WERI-Rb-1 (cell line): ENCODE data around the gene DRG2.

Experiments used
- DNase-seq: peaks from one replicate; pipeline ENCODE4 v3.0.0-alpha.2; 2020
- H3K27ac ChIP-seq: fragments of 250-450 bp; sonication (Bioruptor Pico); 2 replicates; pipeline ENCODE4 v1.5.1; 2020; ENCODE audit warnings: mild to moderate bottlenecking, moderate library complexity
- H3K27me3 ChIP-seq: fragments of 250-450 bp; sonication (Bioruptor Pico); 2 replicates; pipeline ENCODE4 v1.5.1; 2021; ENCODE audit warnings: mild to moderate bottlenecking, low read depth, moderate library complexity; ENCODE audit not compliant: insufficient read depth, severe bottlenecking
- H3K36me3 ChIP-seq: fragments of 250-450 bp; sonication (Bioruptor Pico); 2 replicates; pipeline ENCODE4 v1.5.1; 2020; ENCODE audit warnings: mild to moderate bottlenecking, moderate library complexity
- H3K4me3 ChIP-seq: 2 replicates; pipeline ENCODE4 v1.5.1; 2011; ENCODE audit warnings: low read depth, mild to moderate bottlenecking, control low read depth, low read length
- H3K9me3 ChIP-seq: fragments of 250-450 bp; sonication (Bioruptor Pico); 2 replicates; pipeline ENCODE4 v1.5.1; 2021; ENCODE audit warnings: mild to moderate bottlenecking, moderate library complexity; ENCODE audit not compliant: severe bottlenecking
- TF ChIP-seq, protein P1 (sequence below): IDR thresholded peaks from 2 replicates; pipeline ENCODE4 v1.5.1; 2011; ENCODE audit warnings: low read depth, mild to moderate bottlenecking, control low read depth, inconsistent platforms, low read length

Gene DRG2, protein sequence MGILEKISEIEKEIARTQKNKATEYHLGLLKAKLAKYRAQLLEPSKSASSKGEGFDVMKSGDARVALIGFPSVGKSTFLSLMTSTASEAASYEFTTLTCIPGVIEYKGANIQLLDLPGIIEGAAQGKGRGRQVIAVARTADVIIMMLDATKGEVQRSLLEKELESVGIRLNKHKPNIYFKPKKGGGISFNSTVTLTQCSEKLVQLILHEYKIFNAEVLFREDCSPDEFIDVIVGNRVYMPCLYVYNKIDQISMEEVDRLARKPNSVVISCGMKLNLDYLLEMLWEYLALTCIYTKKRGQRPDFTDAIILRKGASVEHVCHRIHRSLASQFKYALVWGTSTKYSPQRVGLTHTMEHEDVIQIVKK

DNA sequence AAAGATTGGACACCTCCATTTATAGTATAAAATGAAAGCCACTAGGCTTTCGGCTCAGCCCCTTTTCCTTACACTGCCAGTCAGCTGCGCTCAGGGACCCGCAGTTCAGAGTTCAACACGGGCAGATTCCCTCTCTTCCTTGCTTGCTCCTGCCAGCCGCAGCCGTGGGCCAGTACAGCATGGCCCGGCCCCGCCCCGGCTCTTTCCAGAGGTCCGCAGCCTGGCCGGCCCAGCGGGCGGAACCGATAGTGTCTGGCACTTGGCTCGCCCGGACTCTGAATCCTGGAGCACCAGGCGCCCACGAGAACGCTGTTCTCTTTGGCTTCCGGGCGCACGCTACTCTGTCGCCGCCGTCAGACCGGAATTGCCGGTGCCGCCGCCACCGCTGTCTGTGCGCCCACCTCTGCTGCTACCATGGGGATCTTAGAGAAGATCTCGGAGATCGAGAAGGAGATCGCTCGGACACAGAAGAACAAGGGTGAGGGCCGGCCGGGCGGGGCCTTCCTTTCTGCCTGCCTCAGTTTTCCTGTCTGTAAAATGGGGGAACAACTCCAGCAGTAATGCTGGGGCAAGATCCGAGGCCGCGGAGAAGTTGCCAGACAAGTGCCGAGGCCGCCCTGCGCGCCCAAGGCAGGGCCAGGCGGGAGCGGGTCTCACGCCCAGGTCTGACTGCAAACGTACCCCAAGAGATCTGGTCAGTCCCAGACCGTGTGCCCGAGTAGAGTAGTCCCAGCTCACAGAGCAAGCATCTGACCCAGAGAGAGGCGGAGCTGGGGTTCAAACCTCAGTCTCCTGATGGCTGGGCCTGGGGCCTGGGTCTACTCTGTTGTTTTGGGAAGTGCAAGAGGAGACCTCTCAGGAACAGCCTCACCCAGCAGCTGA is at the start of gene DRG2:
TSS of gene DRG2 (plus strand) at position 339 of the 882 bp plus-strand sequence. CDS start at position 415, 76 bp downstream.
- Histone ChIP-seq H3K9me3 (no peaks in the 10 kb centered on the region), H3K36me3 (no peaks in the 10 kb centered on the region; the same call in 1 of the 2 replicates), H3K4me3 (peak within 1 kb of the TSS; percentile 57), H3K27ac (peak within 1 kb of the TSS; percentile 61), H3K27me3 (no peaks in the 10 kb centered on the region)
- TF ChIP-seq, protein P1, sequence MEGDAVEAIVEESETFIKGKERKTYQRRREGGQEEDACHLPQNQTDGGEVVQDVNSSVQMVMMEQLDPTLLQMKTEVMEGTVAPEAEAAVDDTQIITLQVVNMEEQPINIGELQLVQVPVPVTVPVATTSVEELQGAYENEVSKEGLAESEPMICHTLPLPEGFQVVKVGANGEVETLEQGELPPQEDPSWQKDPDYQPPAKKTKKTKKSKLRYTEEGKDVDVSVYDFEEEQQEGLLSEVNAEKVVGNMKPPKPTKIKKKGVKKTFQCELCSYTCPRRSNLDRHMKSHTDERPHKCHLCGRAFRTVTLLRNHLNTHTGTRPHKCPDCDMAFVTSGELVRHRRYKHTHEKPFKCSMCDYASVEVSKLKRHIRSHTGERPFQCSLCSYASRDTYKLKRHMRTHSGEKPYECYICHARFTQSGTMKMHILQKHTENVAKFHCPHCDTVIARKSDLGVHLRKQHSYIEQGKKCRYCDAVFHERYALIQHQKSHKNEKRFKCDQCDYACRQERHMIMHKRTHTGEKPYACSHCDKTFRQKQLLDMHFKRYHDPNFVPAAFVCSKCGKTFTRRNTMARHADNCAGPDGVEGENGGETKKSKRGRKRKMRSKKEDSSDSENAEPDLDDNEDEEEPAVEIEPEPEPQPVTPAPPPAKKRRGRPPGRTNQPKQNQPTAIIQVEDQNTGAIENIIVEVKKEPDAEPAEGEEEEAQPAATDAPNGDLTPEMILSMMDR, result no peak
- DNase-seq, result peak; percentile 81

DNA sequence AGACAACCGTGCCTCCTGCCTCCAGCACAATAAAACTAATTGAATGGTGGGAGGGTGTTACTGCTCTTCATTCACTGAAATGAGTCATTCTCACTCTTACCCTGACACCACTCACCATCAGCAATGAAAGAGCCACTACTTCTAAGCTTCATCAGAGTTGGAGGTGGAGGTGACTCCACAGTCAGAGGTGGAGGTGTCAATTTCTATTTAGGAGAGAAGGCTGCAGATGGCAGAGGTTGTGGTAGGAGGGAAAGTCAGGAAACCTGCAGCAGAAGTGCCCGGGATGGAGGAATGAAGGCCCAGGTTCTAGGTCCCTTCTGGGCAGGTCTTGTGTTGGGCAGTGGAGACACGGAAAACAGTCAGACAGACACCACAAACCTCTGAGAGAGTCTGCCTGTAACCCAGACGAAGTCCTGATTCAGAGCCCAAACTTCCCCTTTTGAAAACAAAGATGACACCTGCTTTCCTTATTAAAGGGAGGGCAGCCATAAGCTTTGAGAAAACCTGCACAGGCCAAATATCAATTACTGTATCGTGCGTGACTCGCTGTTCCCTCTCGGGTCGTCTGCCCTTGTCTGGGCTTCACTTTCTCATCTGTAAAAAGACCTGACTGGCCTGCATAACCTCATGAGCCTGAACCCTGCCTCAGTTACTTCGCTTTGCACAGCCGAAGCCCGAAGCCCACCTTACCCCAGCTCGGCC is 49.4 kb upstream of the DRG2 start:
- DNase-seq, result no peak
- H3K27ac ChIP-seq, result peak overlapping the region; percentile 57

DNA sequence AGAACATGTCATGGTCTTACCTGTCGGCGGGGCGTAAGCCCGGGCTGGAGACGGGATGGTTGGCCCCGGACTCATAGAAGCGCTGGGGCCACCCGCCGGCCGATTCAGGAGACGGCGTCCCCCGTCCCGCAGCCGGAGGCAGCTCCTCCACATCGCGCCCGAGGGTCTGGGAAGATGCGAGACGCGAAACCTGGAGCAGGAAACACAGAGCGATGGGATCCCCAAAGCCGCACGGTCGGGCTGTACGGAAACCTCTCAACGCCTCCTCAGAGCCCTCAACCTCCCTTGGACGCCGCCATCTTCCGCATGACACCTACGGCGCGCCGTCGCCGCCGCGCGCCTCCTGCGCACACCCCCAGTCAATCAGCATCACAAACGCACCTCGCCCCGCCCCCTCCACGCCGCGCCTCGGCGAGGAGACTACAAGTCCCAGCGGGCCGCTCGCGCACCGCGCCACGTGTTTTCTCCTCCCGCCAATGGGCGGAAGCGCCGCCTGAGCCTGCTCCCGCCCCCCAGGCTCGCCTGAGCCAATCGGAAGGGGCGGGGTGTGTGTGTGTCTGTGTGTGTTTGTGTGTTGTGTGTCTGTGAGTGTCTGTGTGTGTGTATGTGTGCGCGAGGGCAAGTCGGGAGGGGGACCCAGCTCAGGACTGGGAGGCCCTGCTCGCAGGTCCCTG is 48.8 kb upstream of the DRG2 start, which contains the start of the genes ATPAF2 and GID4:
TSS of gene ATPAF2 (minus strand) at position 308 of the 674 bp plus-strand sequence. CDS start at position 153, 155 bp downstream.
TSS of gene GID4 (plus strand) at position 548 of the 674 bp plus-strand sequence. CDS start at position 605, 57 bp downstream.
- H3K27me3 ChIP-seq, result no peaks in the 10 kb centered on the region
- H3K27ac ChIP-seq, result peak within 1 kb of the TSS; percentile 71
- no peaks in the 10 kb centered on the region for H3K9me3 ChIP-seq
- H3K4me3 ChIP-seq, result peak within 1 kb of the TSS; percentile 82
- H3K36me3 ChIP-seq, result peaks cover 2% of the 10 kb centered on the region; the same call in 1 of the 2 replicates
- DNase-seq, result peak; percentile 100
- TF ChIP-seq, protein P1, result no peak

More for the DNA sequence above, 49.4 kb upstream of the DRG2 start:
- Histone ChIP-seq H3K36me3 (peaks cover 2% of the 10 kb centered on the region; the same call in 1 of the 2 replicates), H3K27me3 (no peaks in the 10 kb centered on the region), H3K9me3 (no peaks in the 10 kb centered on the region), H3K4me3 (peak overlapping the region; percentile 82)
- TF ChIP-seq, protein P1, result no peak

DNA sequence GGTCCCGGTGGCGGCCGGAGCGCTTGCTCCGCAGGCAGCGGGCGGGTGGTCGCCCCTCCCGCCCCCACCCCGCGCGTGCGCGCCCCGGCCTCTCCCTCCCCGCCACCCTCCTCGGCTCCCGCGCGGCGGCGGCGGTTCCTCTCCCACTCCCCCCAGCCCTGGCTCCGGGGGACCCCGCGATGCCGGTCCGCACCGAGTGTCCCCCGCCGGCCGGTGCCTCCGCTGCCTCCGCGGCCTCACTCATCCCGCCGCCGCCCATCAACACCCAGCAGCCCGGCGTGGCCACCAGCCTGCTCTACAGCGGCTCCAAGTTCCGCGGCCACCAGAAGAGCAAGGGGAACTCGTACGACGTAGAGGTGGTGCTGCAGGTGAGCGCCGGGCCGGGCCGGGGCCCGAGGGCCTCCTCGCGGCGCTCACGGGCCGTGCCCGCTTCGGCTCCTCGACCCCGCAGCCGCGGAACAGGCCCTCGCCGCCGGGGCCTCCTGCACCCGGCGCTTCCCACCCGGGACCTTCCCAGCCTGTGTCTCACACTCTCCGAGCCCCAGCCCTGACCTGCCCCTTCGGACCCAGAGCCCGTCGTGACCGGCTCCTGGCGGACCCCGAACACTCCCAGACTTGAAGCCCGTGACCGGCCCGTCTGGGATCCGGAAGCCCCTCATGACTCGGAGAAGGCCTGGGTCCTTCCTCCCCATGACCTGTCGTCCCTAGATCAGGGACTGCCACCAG is 48.0 kb upstream of the DRG2 start:
- TF ChIP-seq, protein P1, result no peak
- peak overlapping the region; percentile 71 for H3K27ac ChIP-seq
- DNase-seq, result no peak
- H3K4me3 ChIP-seq, result peak overlapping the region; percentile 82
- H3K27me3 ChIP-seq, result no peaks in the 10 kb centered on the region
- no peaks in the 10 kb centered on the region for H3K9me3 ChIP-seq
- peaks cover 2% of the 10 kb centered on the region for H3K36me3 ChIP-seq
